ENCODE results near the gene PLEKHD1. TPM values are rescaled to one million over a fixed set of nuclear protein-coding genes. Genes with fewer than 3 reads are reported as not detected.

The PLEKHD1 gene
- total and polyA plus RNA-seq, 2 donors, result 0.04 to 0.11 TPM

- 19% methylated on average over 6 of the region's 6 CpGs for WGBS
- Histone ChIP-seq H3K4me1 (ENCODE audit: insufficient read depth) (no peaks in the 10 kb centered on the region), H3K4me3 (ENCODE audit: low read depth, low read length) (no peak overlapping the region), H3K27ac (ENCODE audit: low read depth) (no peak overlapping the region), H3K36me3 (ENCODE audit: insufficient read depth) (no peaks in the 10 kb centered on the region)
- no peak for DNase-seq (ENCODE audit: extremely low spot score)
Measured at GRCh38 chr14:69559581-69560011, 75.1 kb downstream of the PLEKHD1 start.

DNA sequence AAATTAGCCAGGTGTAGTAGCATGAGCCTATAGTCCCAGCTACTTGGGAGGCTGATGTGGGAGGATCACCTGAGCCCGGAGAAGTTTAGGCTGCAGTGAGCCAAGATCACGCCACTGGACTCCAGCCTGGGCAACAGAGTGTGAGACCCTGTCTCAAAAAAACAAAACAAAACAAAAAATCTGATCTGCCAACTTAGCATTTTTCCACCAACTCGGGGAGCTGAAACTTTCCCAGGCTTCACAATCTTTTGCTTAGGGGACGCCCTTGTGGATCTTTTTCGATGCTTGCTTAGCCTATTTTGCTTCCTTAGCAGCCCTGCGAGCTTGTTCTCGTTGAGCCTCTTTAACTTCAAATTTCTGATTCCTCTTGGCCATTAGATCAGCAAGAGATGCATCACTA lies 76.3 kb downstream of the PLEKHD1 start:
- DNase-seq (ENCODE audit: extremely low spot score), result no peak
- no peak overlapping the region for H3K4me3 ChIP-seq (ENCODE audit: low read depth, low read length)
- H3K36me3 ChIP-seq (ENCODE audit: insufficient read depth), result no peaks in the 10 kb centered on the region
- H3K4me1 ChIP-seq (ENCODE audit: insufficient read depth), result no peaks in the 10 kb centered on the region
- 92% methylated on average over 7 of the region's 7 CpGs for WGBS
- H3K27ac ChIP-seq (ENCODE audit: low read depth), result no peak overlapping the region

- no peaks in the 10 kb centered on the region for H3K4me1 ChIP-seq (ENCODE audit: insufficient read depth)
- H3K4me3 ChIP-seq (ENCODE audit: low read depth, low read length), result no peak overlapping the region
- H3K27ac ChIP-seq (ENCODE audit: low read depth), result no peak overlapping the region
- no peak for DNase-seq (ENCODE audit: extremely low spot score)
- no peaks in the 10 kb centered on the region for H3K36me3 ChIP-seq (ENCODE audit: insufficient read depth)
Measured at GRCh38 chr14:69561893-69562292, 77.4 kb downstream of the PLEKHD1 start.

DNA sequence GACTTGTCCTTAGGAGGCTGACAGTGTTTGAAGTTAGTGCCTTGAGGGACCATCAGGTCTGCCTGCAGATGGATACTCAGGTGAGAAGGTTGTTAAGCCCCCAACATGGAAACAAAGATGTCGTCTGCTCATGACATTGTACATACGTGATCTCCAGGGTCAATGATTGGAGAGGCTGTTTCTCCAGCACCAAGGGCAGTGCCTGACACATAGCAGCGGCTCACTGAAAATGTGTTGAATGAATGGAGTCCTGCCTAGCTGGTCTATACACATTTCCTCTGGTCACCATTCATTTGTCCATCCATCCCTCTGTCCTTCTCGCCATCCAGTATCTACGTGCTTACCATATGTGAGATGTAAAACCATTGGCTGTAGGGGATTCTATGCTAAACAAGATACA lies 83.0 kb downstream of the PLEKHD1 start:
- Histone ChIP-seq H3K4me3 (ENCODE audit: low read depth, low read length) (no peak overlapping the region), H3K27ac (ENCODE audit: low read depth) (no peak overlapping the region), H3K4me1 (ENCODE audit: insufficient read depth) (no peaks in the 10 kb centered on the region), H3K36me3 (ENCODE audit: insufficient read depth) (no peaks in the 10 kb centered on the region)
- 85% methylated on average over 5 of the region's 5 CpGs for WGBS
- DNase-seq (ENCODE audit: extremely low spot score), result no peak

GRCh38 chr14:69569859-69570258 lies 85.3 kb downstream of the PLEKHD1 start:
- no peaks in the 10 kb centered on the region for H3K36me3 ChIP-seq (ENCODE audit: insufficient read depth)
- H3K4me3 ChIP-seq (ENCODE audit: low read depth, low read length), result no peak overlapping the region
- H3K27ac ChIP-seq (ENCODE audit: low read depth), result no peak overlapping the region
- DNase-seq (ENCODE audit: extremely low spot score), result no peak
- H3K4me1 ChIP-seq (ENCODE audit: insufficient read depth), result no peaks in the 10 kb centered on the region
- WGBS, result 63% methylated on average over 2 of the region's 2 CpGs

GRCh38 chr14:69570836-69571330 lies 86.4 kb downstream of the PLEKHD1 start:
- Histone ChIP-seq H3K27ac (ENCODE audit: low read depth) (no peak overlapping the region), H3K4me1 (ENCODE audit: insufficient read depth) (no peaks in the 10 kb centered on the region), H3K4me3 (ENCODE audit: low read depth, low read length) (no peak overlapping the region), H3K36me3 (ENCODE audit: insufficient read depth) (no peaks in the 10 kb centered on the region)
- no peak for DNase-seq (ENCODE audit: extremely low spot score)
- 89% methylated on average over 7 of the region's 7 CpGs for WGBS

DNA sequence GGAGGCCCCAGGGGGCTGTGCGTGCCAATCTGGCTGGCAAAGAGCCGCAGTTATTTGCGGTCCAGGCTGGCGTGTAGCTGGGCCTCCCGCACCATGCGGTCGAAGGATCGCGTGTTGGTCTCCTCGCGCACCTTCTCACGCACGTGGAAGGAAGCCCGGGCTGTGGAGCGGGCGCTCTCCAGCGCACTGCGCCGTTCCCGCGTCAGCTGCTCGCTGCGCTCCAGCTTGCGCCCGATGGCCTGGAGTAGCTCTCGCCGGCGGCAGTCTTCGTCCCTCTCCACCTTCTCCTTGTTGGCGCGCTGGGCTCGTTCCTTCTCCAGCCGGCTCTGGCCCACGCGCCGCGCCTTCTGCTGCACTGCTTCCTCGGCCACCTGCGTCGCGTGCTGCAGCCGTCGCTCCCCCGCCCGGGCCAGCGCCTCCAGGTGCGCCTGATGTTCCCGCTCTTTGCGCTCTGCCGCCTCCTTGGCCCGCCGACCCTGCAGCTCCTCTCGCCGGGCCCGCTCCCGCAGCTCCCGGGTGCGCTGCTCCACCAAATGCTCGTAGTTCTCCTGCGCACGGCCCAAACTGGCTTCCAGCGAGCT lies 87.0 kb downstream of the PLEKHD1 start:
- WGBS, result 15% methylated on average over 62 of the region's 62 CpGs
- no peak overlapping the region for H3K27ac ChIP-seq (ENCODE audit: low read depth)
- no peaks in the 10 kb centered on the region for H3K36me3 ChIP-seq (ENCODE audit: insufficient read depth)
- DNase-seq (ENCODE audit: extremely low spot score), result no peak
- H3K4me3 ChIP-seq (ENCODE audit: low read depth, low read length), result peak overlapping the region; percentile 45
- H3K4me1 ChIP-seq (ENCODE audit: insufficient read depth), result no peaks in the 10 kb centered on the region

GRCh38 chr14:69572030-69572840 lies 87.7 kb downstream of the PLEKHD1 start:
- H3K36me3 ChIP-seq (ENCODE audit: insufficient read depth), result no peaks in the 10 kb centered on the region
- no peak for DNase-seq (ENCODE audit: extremely low spot score)
- no peak overlapping the region for H3K27ac ChIP-seq (ENCODE audit: low read depth)
- 5% methylated on average over 112 of the region's 112 CpGs for WGBS
- no peaks in the 10 kb centered on the region for H3K4me1 ChIP-seq (ENCODE audit: insufficient read depth)
- H3K4me3 ChIP-seq (ENCODE audit: low read depth, low read length), result peak overlapping the region; percentile 45

GRCh38 chr14:69572841-69573135 lies 88.3 kb downstream of the PLEKHD1 start:
- no peak overlapping the region for H3K27ac ChIP-seq (ENCODE audit: low read depth)
- DNase-seq (ENCODE audit: extremely low spot score), result no peak
- H3K4me3 ChIP-seq (ENCODE audit: low read depth, low read length), result peak overlapping the region; percentile 13
- 14% methylated on average over 40 of the region's 40 CpGs for WGBS
- no peaks in the 10 kb centered on the region for H3K36me3 ChIP-seq (ENCODE audit: insufficient read depth)
- no peaks in the 10 kb centered on the region for H3K4me1 ChIP-seq (ENCODE audit: insufficient read depth)

- H3K36me3 ChIP-seq (ENCODE audit: insufficient read depth), result no peaks in the 10 kb centered on the region
- 14% methylated on average over 51 of the region's 51 CpGs for WGBS
- DNase-seq (ENCODE audit: extremely low spot score), result no peak
- no peaks in the 10 kb centered on the region for H3K4me1 ChIP-seq (ENCODE audit: insufficient read depth)
- H3K27ac ChIP-seq (ENCODE audit: low read depth), result no peak overlapping the region
- H3K4me3 ChIP-seq (ENCODE audit: low read depth, low read length), result peak overlapping the region; percentile 13
Measured at GRCh38 chr14:69573205-69573830, 88.8 kb downstream of the PLEKHD1 start.

DNA sequence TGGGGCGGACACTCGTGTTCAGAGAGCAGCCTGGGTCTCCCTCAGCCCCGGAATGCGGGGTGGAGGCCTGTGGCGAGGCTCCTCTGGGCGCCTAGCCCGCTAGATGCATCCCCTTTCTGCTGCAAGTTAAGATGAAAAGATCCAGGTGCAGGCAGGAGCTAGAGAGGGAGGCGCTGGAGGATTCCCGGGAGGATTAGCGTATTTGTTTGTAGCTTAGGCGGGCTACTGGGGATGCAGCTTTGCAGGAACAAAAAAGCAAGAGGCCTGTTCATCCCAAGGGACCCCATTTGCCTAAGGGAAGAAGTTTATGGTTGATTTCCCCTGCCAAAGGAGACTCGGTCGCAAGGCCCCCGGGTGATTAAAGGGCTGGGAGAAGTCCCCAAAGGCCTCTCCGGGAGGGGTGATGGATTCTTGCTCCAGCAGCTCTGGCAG lies 89.3 kb downstream of the PLEKHD1 start:
- 2% methylated on average over 15 of the region's 15 CpGs for WGBS
- no peaks in the 10 kb centered on the region for H3K4me1 ChIP-seq (ENCODE audit: insufficient read depth)
- no peak for DNase-seq (ENCODE audit: extremely low spot score)
- H3K36me3 ChIP-seq (ENCODE audit: insufficient read depth), result no peaks in the 10 kb centered on the region
- H3K27ac ChIP-seq (ENCODE audit: low read depth), result no peak overlapping the region
- no peak overlapping the region for H3K4me3 ChIP-seq (ENCODE audit: low read depth, low read length)

DNA sequence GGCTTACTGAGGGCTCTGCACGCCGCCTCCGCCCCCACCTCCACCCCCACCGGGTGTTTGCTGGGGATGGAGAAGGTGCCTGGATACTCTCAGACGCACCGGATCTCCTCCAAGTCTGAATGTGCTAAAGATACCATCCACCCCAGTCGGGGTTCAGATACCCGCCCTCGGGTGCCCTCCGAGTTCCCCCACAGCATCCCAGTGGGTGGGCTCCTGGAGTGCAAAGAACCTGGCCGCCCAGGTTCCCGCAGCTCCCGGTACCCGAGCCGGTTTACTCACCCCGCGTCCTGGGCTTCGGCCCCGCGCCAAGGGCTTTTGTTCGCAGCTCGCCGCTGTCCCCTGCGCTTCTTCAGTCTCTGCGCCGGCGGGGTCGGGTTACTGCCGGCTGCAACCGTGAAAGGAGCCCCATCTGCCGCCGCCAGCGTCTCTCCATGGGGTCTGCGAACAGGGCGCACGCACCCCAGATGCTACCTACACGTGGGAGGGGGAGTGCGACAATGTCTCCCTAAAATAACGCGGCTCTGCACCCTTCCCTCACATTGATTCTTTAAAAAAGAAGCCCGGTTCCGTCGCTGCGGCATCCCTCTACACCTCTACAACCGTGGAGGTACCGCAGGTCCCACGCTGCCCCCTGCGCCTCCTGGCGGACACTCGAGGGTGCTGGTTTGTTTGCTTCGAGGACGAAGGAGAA lies 89.9 kb downstream of the PLEKHD1 start, which contains the start of gene CCDC177:
Gene CCDC177, minus strand, starts transcription at position 609 of the 691 bp plus-strand sequence. CDS start 1,249 bp downstream, outside the sequence.
- no peaks in the 10 kb centered on the region for H3K4me1 ChIP-seq (ENCODE audit: insufficient read depth)
- H3K27ac ChIP-seq (ENCODE audit: low read depth), result no peak within 1 kb of the TSS
- H3K36me3 ChIP-seq (ENCODE audit: insufficient read depth), result no peaks in the 10 kb centered on the region
- H3K4me3 ChIP-seq (ENCODE audit: low read depth, low read length), result no peak within 1 kb of the TSS
- DNase-seq (ENCODE audit: extremely low spot score), result no peak
- WGBS, result under 1% methylated on average over 52 of the region's 52 CpGs

- Histone ChIP-seq H3K4me1 (ENCODE audit: insufficient read depth) (no peaks in the 10 kb centered on the region), H3K36me3 (ENCODE audit: insufficient read depth) (no peaks in the 10 kb centered on the region), H3K27ac (ENCODE audit: low read depth) (no peak overlapping the region), H3K4me3 (ENCODE audit: low read depth, low read length) (no peak overlapping the region)
- 51% methylated on average over 5 of the region's 5 CpGs for WGBS
- DNase-seq (ENCODE audit: extremely low spot score), result no peak
Measured at GRCh38 chr14:69574954-69575295, 90.4 kb downstream of the PLEKHD1 start.

Data from urinary bladder (tissue), 4 donors.